D721Med (cell line): ENCODE results near the gene MRAS.

ENCODE experiments used
- DNase-seq: peaks from one replicate; pipeline ENCODE4 v3.0.0; 2011; ENCODE audit warnings: low spot score; ENCODE audit not compliant: insufficient read length
- FAIRE-seq: peaks from 2 replicates; lab custom pipeline; 2011; peaks lifted over from hg19 to GRCh38; lab: Jason Lieb, UNC
- TF ChIP-seq, protein P1 (sequence below): IDR thresholded peaks from 2 replicates; pipeline ENCODE4 v1.5.1; 2012; ENCODE audit warnings: mild to moderate bottlenecking, control low read depth; ENCODE audit not compliant: insufficient read depth; ENCODE audit errors: missing control alignments

Gene MRAS

DNA sequence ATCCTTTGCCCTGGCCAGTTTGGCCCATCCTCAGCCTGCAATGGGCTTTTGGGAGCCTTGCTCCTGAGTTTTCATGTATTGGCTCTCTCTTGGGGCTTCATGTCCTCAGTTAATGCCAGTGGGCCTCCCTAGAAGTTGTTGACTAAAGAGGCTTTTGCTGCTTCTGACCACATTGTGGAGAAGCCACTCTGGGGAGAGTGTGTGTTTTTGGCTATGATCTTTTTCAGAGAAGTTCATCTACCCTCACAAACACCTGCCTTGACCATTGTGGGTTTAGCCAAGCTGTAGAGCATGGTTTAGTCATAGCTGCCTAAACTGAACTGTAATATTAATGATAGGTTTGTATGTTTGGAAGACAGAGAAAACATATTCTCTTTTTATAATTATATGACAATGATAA lies 6.0 kb downstream of the MRAS start:
- TF ChIP-seq, protein P1, sequence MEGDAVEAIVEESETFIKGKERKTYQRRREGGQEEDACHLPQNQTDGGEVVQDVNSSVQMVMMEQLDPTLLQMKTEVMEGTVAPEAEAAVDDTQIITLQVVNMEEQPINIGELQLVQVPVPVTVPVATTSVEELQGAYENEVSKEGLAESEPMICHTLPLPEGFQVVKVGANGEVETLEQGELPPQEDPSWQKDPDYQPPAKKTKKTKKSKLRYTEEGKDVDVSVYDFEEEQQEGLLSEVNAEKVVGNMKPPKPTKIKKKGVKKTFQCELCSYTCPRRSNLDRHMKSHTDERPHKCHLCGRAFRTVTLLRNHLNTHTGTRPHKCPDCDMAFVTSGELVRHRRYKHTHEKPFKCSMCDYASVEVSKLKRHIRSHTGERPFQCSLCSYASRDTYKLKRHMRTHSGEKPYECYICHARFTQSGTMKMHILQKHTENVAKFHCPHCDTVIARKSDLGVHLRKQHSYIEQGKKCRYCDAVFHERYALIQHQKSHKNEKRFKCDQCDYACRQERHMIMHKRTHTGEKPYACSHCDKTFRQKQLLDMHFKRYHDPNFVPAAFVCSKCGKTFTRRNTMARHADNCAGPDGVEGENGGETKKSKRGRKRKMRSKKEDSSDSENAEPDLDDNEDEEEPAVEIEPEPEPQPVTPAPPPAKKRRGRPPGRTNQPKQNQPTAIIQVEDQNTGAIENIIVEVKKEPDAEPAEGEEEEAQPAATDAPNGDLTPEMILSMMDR, result no peak
- no peak for DNase-seq
- no peak for FAIRE-seq

DNA sequence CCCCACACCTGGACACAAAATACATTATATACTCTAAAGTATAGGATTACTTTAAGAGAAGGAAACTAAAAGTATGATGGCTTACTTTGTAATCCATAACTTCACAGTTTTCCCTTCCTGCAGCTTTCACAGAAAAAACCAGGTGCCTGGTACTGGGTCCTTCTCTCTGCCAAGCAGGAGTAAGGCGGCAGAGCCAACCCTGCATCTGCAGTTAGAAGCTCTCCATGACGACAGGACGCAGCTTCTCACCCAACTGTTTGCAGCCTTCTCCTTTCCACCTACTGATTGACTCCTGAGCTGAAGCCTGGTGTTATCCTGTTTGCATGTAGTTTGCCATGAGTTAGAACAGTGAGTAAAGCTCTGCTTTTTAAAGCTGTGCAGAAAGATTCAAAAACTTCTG lies 6.7 kb downstream of the MRAS start:
- TF ChIP-seq, protein P1, result no peak
- no peak for DNase-seq
- FAIRE-seq, result no peak

DNA sequence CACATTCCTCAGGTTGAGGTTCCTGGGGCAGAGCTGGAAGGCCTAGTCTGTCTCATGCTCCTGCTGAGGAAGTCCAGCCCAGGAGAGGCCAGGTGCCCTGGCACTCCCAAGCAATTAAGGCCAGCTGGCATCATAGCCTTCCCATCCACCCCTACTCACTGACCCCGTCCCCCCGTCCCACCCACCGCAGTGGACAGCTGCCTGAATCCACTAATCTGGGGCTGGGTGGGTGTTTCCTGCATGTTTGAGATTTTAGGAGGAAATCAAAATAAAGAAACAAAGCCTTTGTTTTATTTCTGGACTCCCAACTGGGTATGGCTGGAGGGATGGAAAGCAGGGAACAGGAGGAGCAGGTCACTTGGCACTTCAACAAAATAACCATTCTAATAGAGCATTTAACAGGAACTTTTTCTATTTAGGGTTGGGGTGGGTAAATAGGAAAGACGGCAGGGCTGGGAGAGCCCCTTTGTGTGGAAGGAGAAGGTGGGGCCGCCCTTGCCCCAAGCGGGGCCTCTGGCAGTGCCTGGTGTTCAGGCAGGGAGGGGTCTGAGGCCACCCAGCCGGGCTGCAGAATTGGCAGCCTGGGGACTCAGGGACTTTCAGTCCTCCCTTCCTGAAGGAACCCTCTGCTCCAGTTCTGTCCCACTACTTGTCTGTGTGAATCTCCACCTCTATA lies 8.5 kb downstream of the MRAS start:
- FAIRE-seq (no peak), DNase-seq (no peak)
- TF ChIP-seq, protein P1, result no peak

DNA sequence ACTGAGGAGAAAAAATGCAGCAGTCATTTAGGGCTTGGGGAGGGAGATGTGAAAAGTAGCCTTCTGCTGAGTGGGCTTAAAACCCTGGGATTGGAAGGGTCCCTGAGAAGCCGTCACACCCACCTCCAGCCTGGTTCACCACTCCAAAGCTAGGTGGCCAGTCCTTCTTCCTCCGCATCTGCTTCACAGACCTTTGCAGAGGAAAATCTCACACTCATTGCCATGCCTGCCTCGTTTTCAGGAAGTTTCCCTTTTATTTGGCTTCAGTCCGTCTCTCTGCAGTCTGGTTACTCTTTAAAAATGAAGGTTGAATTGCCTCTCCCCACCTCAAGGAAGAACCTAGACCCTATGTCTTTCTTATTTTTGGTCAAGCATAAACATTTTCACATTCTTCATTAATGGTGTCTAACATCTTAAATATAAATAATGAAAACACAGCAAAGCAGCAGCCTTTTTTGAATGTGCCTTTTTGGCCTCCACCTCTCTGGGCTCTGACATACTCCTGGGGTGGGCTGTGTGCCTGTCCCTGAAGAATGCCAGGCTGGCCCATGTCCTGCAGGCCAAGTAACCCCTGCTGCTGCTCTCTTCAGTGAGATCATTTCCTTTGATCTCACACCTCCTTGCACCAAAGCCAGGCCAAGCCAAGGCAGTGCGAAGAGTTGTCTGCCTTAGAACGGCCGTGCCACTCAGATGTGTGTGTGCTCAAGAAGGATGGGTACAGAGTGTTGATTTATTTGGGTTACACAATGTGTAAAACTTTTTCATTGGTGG lies 11.0 kb downstream of the MRAS start:
- TF ChIP-seq, protein P1, result no peak
- DNase-seq (no peak), FAIRE-seq (no peak)

DNA sequence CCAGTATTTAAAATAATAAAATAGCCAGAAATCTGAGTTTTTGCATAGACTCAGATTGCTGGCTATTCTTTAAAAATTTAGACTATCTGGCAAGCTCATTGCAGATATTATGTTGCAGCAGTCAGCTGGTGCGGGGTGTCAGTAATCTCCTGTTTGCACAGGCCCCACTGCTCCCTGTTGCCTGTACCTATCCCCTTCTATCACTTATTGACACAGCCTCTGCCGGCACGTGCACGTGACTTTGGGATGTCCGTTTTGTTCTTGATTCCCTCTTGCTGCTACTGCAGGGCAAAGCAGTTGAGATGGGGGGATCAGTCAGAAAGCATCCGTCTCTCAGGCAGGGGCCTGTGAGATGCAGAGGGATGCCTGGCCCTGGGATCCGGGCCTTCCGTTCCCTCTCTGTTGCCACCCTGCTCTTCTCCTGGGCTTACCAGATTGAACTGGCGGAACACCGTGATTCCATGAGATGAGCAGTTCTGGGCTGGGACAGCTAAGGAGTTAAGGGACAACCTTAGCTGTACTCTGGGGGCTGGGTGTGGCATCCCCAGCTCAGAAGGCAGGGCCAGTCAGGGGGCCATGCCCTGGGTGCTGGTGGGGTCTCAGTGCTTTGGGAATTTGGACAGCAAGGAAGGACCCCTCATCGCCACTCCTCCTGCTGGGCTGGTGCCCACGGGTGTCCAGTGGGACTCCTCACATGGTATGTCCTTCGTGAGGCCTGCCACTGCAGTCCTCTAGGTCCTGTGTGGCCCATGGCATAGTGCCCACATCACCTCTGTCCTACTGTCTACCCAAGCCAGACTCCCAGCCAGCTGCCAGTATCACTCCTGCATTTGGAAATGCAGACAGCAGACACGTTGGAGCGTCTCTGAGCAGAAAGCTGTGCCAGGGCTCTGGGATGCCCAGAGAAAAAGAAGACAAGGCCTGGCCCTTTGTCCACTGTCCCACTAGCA lies 11.8 kb downstream of the MRAS start:
- TF ChIP-seq, protein P1, result no peak
- DNase-seq (no peak), FAIRE-seq (no peak)

DNA sequence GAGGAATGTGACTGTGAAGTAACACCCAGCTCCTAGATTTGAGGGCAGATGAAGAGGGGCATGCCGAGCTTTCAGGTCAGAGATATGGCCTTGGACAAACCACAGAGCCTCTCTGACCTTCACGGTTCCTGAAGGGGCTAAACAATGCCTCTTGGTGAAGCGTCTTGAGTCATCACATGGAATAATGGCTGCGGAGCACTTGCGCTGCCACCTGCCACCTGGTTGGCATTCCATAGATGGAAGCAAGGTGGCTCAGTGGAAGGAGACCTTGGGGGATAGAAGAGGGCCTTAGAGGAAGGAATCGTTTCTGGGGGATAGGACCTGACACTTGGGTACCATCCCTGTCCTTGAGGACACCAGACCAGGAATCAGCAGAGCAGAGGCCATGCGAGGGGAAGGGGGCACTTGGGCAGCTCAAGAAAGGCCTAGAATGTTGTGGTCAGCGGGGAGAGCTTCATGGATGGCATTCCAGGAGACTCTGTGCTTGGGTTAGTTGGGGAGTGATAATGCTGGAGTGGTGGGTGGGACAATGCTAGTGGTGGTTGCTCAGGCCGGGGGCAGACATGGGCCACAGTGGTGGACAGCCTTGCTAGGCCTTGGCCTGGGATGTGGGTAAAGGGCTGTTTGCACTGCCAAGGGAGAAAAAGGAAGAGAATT lies 12.6 kb downstream of the MRAS start:
- DNase-seq (no peak), FAIRE-seq (no peak)
- TF ChIP-seq, protein P1, result no peak
